SKM-1 treated with dmso at 0.1 percent for 144 hours (cell line): Measurements from ENCODE around the gene CDH22.

Source experiments
- DNase-seq: peaks from one replicate; lab custom pipeline; 2025; ENCODE audit not compliant: unreplicated experiment; lab: John Stamatoyannopoulos, UW

CDH22 gene

DNA sequence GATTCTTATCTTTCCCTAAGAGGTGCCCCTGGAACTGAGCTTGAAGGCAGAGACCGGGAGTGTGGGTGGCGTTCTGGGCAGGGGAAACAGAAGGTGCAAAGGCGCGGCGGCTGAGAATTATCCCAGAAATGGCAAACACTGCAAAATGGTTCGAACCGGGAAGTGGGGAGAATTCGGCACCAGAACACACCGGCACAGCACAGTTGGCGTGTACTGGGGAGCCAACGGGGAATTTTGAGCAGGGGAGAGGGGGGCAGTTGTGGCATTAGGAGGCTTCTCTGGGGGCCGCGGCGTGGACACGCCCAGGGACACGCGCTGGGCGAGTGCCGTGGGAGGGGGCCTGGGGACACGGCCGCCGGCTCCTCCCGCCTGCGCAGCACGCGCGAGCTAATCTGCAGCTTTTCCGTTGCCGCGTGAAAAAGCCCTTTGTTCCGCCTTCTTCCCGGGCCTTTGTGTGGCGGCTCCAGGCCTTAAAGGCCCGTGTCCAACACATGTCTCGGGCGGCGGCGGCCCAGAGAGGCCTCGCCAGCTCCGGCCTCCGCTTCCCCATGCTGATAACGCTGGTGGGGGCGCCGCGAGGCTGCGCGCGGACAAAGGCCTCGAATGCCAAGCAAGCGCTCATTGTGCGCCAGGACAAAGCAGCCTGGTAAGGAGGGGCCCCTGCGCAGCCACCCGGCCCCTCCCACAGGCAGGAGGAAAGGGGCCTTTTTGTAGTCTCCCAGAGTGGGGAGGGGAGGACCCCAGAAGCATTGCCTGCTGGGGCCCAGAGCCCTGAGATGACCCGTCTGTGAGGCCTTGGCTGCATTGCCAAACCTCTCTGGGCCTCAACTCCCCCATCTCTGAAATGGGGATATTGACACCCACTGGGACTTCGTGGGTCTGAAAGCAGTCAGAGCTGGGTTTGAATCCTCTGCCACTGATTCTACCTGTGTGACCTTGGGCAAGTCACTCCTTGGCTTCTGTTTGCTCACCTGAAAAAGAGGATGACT is 107.4 kb downstream of the CDH22 start:
- DNase-seq = no peak

DNA sequence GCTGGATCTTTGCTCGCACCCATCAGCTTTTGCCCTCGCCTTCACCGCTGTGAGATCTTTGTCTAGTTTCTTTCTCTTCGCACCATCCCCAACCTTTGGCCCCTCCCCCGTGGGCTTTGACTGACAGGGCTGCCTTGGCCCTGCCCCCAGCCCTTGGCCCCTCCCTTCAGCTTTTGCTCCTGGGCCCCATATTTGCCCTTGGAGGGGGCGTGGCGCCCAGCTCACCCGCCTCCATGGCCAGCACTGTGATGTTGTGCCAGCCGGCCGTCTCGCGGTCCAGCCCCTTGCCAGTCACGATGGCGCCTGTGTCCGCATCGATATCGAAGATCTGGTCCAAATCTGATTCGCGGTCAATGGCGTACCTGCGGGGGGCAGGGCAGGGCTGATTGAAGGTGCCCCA is 109.1 kb downstream of the CDH22 start:
- no peak for DNase-seq

DNA sequence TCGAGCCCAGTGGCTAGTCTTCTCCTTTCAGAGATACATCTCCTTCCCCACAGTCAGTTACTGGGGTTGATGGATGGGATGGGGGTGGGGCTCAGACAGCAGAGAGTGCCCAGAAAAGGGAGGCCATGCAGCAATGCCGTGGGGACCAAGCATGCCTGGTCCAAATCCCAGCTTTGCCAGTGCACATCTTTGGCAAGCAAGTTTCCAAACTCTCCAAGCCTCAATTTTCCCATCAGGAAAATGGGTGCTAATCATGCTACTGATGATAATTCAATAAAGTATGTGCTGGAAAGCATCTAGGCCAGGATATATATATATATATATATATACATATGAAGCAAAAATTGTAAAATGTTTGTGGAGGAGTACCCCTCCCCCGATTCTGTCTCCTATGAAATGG is 111.3 kb downstream of the CDH22 start:
- no peak for DNase-seq

DNA sequence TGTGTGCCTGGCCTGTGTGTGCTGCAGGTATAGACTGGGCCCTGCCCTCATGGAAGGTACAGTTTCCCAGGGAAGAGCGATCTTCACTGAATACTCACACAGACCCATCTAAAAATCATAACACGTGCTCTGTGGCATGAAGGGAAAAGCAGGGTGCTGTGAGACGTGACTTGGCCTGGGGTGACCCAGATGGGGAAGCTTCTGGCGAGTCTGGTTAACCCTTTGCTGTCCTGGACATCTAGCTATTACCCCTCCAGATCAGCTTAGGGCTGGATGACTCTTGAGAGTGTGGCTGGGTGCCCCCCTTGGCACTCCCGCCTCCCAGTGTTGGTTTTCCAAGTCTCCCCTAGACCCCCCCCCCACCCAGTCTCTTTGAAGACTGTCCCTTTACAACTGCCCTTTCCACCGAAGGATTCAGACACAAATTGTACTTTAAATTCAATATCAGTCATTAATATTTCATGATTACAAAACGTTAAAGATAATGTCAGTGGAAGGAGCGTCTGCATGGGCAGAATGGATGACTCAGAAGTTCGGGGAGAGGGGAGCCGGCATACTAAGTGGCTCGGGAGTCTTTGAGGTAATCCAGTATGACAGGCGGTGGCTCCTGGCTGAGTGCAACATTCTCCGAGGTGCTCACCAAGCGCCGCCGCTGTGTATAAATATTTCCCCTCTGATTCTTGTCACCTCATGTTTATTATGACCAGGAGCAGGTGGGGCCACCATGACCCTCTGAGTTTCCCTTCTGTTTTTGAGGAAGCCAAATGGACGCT is 112.8 kb downstream of the CDH22 start:
- DNase-seq = no peak

DNA sequence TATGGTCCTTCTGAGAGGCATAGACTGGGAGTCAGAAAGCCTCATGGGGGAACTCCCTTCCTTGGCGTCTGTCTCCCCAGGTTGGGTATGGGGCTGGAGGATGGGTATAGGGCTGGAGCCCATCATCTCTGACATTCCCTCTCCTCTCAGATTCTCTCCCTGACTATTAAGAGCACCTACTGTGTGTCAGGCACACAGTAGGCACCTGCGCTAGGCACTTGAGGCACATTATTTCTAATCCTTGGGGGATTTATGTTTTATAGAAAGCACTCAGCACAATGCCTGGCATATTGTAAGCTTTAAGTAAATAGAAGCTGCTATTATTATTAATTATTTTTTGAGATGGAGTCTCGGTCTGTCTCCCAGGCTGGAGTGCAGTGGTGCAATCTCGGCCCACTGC is 113.9 kb downstream of the CDH22 start:
- DNase-seq = no peak

DNA sequence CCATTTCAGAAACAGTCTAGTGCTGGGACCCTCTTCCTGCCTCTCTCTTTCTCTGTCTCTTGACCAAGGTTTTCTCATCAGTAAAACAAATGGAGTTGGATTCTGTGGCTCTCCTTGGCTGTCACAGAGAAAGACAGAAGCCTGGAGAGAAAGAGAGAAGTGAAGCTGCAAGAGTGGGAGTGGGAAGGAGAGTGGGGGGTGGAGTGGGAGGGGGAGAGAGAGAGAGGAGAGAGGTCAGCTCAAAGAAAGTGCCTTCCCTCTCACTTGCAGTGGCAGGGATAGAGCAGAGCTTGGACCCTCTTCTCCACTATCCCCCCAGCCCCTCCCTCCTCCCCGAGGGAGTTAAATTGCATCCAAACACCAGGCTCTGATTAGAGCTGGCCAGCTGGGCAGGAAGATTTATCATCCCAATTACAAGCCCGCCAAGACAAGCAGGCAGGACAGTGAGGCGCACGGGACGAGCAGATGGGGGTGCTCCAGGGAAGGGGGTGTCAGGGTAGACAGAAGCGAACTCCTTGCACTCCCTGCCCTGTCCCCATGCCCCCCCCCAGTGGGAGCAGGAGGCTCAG is 115.8 kb downstream of the CDH22 start:
- DNase-seq = no peak

DNA sequence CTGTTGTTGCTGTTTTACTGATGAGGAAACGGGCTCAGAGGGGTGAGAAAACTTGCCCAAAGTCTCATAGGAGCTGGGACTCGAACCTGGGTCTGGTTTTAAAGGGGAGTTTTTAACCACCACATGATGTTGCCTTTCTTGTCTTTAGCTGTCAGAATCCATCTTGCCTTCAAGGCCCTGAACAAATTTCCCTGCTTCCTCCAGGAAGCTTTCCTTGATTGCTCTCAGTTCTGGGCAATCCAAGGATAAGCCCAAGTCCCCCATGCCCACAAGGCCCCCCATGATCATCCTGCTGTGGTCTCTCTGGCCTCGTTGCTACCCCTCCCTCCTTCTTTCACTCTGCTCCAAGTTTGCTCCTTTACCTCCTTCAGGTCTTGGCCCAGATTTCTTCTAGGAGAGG is 116.7 kb downstream of the CDH22 start:
- DNase-seq = no peak

DNA sequence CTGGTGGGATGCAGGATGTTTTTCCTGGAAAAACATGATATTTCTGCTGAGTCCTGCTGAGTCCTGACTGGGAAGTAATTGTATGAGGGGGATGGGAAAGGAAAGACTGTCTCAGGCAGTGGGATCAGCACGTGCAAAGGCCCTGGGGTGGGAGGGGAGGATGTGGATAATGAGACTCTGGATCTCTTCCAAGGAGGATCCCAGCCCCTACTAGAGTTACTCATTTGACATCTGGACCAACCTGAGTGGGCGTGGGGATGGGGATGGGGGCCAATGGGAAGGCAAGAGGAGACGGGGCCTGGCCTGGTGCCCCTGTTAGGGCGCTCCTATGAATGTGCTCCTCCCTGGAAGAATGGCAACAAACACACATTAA is 117.1 kb downstream of the CDH22 start:
- no peak for DNase-seq

DNA sequence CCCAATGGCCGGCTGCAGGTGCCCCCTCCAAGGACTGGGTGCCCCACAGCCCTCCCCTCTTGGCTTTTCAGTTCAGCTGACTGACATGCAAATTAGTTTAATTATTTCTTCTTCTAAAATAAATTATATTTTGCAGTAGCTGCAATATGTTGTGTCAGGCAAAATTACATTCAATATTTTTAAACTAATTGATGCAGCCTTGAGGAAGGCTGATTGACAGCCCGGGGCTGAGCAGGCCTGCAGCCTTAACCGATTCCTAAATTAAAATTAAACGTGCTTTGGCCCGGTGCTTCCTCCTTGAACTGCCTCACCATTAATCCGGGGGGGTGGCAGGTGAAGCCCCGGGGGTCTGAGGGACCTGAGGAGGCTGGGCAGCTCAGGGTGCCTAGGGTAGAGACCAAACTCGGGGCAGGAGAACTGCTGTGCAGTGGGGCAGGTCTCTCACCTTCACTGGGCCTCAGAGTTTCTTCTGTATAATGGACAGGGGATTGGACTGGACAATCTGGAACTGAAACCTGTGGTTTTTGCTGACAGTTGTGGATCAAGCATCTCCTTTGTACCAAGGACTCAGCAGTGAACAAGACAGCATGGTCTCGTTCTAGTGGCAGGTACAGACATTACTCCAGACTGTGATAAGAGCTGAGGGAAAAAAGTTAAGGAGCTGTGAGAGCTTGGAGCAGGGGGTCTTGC is 117.7 kb downstream of the CDH22 start:
- DNase-seq = no peak

DNA sequence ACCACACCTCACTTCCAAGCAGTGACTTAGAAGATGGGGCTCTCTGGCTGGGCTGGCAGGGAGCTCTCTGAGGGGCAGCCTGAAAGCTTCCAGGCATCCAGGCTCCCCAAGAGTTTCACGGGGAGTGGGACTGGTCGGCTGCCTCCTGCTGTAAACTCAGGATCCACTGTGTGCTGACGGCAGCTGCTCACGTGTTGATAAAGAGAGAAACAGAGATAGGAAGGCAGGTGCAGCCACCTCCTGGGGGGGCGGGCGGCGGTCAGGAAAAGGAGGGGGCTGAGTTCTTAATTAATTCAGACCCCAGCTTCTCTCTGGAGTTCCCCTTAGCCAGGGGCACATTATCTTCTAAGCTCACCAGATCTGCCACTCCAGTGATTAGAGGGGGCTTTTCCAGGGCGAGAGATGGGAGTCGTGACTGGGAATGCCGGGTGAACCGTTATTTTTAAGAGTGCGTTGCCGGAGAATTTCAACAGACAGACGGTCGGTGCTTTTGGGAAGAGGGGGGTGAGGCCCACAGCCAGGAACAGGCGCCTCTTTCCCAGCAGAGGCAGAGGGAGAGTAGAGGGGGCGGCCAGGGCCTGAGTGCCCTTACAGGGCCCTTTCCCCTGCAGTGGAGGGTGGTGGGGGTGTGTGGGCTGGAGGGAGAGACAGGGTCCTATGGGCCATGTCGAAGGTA is 119.3 kb downstream of the CDH22 start:
- no peak for DNase-seq

DNA sequence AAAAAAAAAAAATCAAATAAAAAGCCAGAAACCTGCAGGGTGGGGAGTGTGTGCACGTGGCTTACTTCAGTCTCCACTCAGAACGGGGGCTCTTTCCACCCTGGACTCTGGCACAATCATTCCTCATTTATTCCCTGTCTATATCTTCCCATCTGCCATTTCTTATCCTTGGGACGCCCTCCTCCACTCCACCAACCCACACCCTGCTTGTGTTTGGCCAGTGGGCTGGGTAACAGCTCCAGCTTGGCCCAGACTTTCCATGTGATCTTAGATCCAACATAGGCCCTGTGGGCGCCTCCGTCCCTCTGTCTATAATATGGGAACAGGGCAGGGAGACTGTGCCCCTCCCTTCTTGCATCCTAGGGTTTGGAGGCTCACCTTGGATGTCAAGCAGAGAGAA is 122.1 kb downstream of the CDH22 start:
- no peak for DNase-seq

DNA sequence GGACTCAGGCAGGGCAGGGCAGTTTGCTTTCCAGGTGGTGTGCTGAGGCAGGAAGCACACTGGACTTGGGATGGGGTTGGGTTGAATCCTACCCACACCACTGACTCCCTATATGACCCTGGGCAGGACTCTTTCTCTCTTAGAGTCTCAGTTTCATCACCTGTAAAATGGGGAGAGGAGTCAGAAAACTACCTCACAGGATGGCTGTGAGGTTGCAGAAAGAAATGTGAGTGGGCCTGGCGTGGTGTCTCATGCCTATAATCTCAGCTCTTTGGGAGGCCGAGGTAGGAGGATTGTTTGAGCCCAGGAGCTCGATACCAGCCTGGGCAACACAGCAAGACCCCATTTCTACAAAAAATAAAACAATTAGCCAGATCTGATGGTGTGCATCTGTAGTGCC is 122.9 kb downstream of the CDH22 start:
- no peak for DNase-seq

DNA sequence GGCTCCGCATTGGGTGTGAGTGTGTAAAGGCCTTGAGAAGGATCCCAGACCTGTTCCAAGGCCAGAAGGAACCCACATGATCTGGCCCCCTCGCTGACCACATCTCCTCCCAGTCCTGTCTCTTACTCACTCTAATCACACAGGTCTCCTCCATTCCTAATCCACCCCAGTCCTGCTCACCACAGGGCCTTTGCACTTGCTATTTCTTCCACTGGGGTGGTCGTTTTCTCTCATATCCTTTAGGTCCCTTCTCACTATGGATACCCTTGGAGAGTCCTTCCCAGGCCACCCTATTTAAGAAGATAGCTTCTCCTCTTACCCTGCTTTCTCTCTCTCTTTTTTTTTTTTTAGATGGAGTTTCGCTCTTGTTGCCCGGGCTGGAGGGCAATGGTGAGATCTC is 124.5 kb downstream of the CDH22 start:
- DNase-seq = no peak

DNA sequence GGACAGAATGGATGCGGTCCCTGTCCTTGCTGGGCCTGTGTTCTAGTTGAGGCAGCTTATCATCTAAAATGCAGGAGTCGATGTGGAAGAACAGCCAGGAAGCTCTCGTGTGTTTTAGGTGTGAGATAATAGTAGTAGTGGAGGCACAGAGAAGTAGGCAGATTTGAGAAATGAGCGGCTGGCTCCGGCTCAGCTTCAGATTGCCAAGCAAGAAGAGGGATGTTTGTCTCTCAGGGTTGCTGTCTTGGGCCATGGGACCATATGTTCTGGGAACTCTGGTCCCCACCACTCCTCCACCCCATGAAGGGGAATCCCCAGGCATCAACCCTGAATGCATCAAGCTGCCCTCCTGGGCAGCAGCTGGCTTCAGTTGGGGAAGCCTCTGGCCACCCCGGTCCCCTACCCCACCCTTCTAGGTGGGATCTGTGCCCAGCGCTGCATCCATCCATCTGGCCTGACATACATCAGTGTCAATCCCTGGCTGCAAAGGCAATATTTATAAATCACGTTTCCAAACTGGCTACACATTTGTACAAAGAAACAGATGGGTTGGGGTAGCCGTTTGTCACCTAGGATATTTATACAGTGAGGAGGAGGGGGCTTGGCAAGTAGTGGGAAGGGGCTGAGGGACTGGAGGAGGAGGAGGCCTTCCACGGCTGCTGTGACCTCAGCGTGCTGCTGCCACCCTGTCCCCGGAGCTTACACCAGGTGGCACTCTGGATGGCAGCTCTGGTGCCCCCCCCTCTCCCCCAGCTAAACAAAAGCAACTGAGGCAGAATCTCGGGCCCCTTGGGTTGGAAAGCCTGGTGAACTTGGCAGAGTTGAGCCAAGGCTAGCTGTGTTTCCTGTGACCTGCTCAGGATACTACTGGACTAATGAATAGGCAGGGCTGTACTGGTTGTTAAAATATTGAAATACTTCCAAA is 125.8 kb downstream of the CDH22 start:
- no peak for DNase-seq

DNA sequence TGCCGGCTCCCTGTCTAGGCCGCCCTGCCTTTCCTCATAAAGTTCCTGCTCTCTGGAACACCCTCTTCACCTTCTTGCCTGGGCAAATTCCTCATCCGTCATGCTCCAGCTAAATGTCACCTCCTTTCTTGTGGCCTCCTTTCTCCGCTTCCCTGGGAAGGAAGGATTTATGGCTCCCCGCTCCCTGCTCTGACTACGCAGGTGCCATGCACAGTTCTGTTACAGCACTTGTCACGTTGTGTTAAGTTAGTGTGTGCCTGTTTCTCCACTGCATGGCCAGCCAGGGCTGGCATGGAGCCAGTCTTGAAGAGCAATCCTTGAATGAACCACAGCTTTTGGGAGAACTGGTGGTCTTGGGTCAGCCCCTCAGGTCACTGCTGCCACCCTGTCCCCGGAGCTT is 128.4 kb downstream of the CDH22 start:
- DNase-seq = no peak

DNA sequence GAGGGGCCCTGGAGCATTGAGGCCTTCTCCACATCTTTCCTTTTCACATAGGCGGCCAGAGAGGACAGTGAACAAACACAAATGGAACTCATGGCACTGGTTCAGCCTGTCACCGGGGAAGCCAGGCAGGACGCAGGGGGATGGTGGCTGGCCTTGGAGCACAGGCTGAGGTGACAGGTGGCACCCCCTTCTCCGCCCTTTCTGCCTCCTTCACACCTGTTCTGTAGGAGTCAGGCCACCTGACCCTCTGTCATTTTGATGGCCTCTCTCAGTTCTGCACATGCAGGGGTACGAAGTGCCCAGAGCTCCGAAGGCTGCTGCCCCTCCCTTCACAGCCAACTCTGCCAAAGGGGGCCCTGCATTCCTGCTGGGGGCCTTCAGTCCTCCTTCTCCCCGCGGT is 129.4 kb downstream of the CDH22 start:
- no peak for DNase-seq

DNA sequence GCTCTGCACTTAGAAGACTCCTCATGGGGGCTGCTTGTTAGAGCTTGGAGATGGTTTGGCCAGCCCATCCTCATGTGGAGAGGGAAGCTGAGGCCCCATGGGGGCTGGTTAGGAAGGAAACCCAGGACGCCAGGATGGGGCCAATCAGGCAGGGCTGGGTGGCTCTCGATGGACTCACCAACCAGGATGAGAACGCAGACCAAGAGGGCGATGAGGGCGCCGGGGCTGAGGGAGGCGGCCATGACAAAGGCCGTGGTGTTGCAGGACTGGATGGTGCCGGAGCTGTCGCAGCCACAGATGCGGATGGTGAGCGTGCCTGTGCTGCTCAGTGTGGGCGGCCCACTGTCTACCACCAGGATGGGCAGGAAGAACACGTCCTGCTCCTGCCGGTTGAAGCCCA is 130.5 kb downstream of the CDH22 start:
- no peak for DNase-seq

DNA sequence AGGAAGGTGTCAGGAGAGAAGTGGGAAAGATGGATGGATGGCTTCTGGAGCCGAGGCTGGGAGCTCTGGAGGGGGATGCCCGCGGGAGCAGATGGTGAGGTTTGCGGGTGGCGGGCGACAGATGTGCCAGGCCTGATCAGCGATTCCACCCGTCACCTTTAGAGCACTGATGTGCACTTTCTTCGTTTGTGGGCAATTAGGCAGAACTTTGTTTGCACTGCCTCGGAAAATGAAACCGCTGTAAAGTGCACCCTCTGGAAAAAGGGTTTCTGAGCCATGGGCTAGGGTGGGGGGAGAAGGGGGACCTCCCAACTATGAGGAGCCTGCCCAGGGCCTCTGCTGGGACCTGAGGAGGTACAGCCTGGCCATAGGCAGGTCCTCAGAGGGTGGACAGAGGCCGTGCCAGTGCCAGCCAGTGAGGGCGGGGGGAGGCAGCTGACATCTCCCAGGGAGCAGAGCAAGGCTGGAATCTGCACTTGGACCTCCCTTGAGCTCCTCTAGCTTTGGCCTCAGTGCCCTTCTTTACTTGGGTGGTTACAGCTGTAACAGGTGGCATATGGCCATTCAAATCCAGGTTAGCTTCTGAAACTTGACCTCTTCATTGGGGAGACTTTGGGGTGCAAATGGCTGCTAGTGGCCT is 131.4 kb downstream of the CDH22 start:
- no peak for DNase-seq

DNA sequence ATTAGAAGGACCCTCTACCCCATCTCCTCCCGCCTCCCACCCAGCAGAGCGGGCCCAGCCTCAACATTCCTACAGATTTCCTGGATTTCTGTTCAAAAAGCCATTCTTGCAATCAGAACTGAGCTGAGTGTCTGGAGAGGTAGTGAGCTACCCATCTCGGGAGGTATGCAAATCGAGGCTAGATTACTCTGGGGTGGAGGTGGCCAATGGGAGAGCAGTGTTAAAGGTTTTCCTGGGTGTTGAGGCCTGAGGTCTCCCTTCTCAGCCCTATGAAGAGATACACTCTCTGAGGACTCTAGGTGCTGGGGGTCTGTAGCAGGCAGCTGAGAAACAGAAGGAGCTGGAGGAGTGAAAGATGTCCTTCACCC is 133.2 kb downstream of the CDH22 start:
- no peak for DNase-seq
